DOHH2 (cell line): ENCODE data around the gene LGALS14.

Experiments used
- H3F3A ChIP-seq: fragments of 200-600 bp; sonication (generic), shearing (Covaris generic); 2 replicates; pipeline ENCODE4 v1.6.0; 2016; ENCODE audit warnings: antibody characterized with exemption, mild to moderate bottlenecking; ENCODE audit not compliant: control insufficient read depth, insufficient read depth
- H3K27ac ChIP-seq: fragments of 200-600 bp; sonication (generic); 2 replicates; pipeline ENCODE4 v1.5.1; 2014; ENCODE audit warnings: low read depth, mild to moderate bottlenecking, low read length, moderate library complexity
- H3K27me3 ChIP-seq: fragments of 200-600 bp; sonication (generic); 2 replicates; pipeline ENCODE4 v1.6.1; 2014; ENCODE audit warnings: mild to moderate bottlenecking, low read length, mixed read lengths; ENCODE audit not compliant: control insufficient read depth
- H3K36me3 ChIP-seq: fragments of 200-600 bp; sonication (generic); 2 replicates; pipeline ENCODE4 v1.6.1; 2014; ENCODE audit warnings: mild to moderate bottlenecking, low read length, moderate library complexity, mixed read lengths; ENCODE audit not compliant: control insufficient read depth
- H3K4me1 ChIP-seq: fragments of 200-600 bp; sonication (generic); 2 replicates; pipeline ENCODE4 v1.6.1; 2014; ENCODE audit warnings: mild to moderate bottlenecking, low read length, mixed read lengths; ENCODE audit not compliant: control insufficient read depth
- H3K4me2 ChIP-seq: fragments of 200-600 bp; sonication (generic); 2 replicates; pipeline ENCODE4 v1.6.0; 2014; ENCODE audit warnings: mild to moderate bottlenecking, low read length, moderate library complexity
- H3K4me3 ChIP-seq: fragments of 200-600 bp; sonication (generic); 2 replicates; pipeline ENCODE4 v1.5.1; 2014; ENCODE audit warnings: mild to moderate bottlenecking, low read length, mixed read lengths
- H3K79me2 ChIP-seq: fragments of 200-600 bp; sonication (generic); 2 replicates; pipeline ENCODE4 v1.6.1; 2014; ENCODE audit warnings: mild to moderate bottlenecking, low read length, mixed read lengths; ENCODE audit not compliant: control insufficient read depth
- H3K9me2 ChIP-seq: fragments of 200-600 bp; sonication (generic); replicated peaks from 2 replicates; pipeline ENCODE4 v1.6.1; 2014; ENCODE audit warnings: mild to moderate bottlenecking, low read length, mixed read lengths; ENCODE audit not compliant: control insufficient read depth
- H3K9me3 ChIP-seq: fragments of 200-600 bp; sonication (generic); 2 replicates; pipeline ENCODE4 v1.6.1; 2014; ENCODE audit warnings: antibody characterized with exemption, low read length, mixed read lengths; ENCODE audit not compliant: control insufficient read depth, insufficient read depth
- H4K20me1 ChIP-seq: fragments of 200-600 bp; sonication (generic); 2 replicates; pipeline ENCODE4 v1.6.0; 2014; ENCODE audit warnings: low read depth, mild to moderate bottlenecking, antibody characterized with exemption, low read length, moderate library complexity; ENCODE audit not compliant: control insufficient read depth, insufficient read depth
- CTCF ChIP-seq: fragments of 200-600 bp; sonication (generic); IDR thresholded peaks from one replicate; pipeline ENCODE4 v1.5.1; 2014; ENCODE audit warnings: antibody characterized with exemption, mild to moderate bottlenecking, low read depth, low read length; ENCODE audit not compliant: poor library complexity, severe bottlenecking
- EZH2phosphoT487 ChIP-seq: fragments of 200-600 bp; sonication (generic); IDR thresholded peaks from 2 replicates; pipeline ENCODE4 v1.6.1; 2017; ENCODE audit warnings: borderline replicate concordance, mild to moderate bottlenecking, antibody characterized with exemption, low read length, moderate library complexity, mixed read lengths

Gene LGALS14

GRCh38 chr19:39701291-39701690 is 3.0 kb upstream of the LGALS14 start:
- Histone ChIP-seq H3K79me2 (no peaks in the 10 kb centered on the region), H3K9me2 (no peaks in the 10 kb centered on the region), H3F3A (no peaks in the 10 kb centered on the region), H3K9me3 (no peaks in the 10 kb centered on the region), H3K4me1 (peaks cover 10% of the 10 kb centered on the region), H4K20me1 (no peaks in the 10 kb centered on the region), H3K27me3 (no peaks in the 10 kb centered on the region; the same call in 1 of the 2 replicates), H3K36me3 (no peaks in the 10 kb centered on the region), H3K27ac (no peak overlapping the region), H3K4me3 (no peak overlapping the region), H3K4me2 (peak overlapping the region; percentile 23; the same call in 1 of the 2 replicates)
- TF ChIP-seq EZH2phosphoT487 (no peak), CTCF (no peak)

GRCh38 chr19:39705578-39706188 is 1.4 kb downstream of the LGALS14 start:
- Histone ChIP-seq H3K36me3 (no peaks in the 10 kb centered on the region), H3K27ac (no peak overlapping the region), H3K27me3 (no peaks in the 10 kb centered on the region; the same call in 1 of the 2 replicates), H3K9me2 (no peaks in the 10 kb centered on the region), H4K20me1 (no peaks in the 10 kb centered on the region), H3K4me2 (no peak overlapping the region), H3K4me3 (no peak overlapping the region), H3K9me3 (no peaks in the 10 kb centered on the region), H3K4me1 (peaks cover 10% of the 10 kb centered on the region), H3K79me2 (no peaks in the 10 kb centered on the region), H3F3A (no peaks in the 10 kb centered on the region)
- TF ChIP-seq CTCF (no peak), EZH2phosphoT487 (no peak)

- H4K20me1 ChIP-seq, result no peaks in the 10 kb centered on the region
- H3K9me3 ChIP-seq, result no peaks in the 10 kb centered on the region
- no peaks in the 10 kb centered on the region for H3K4me1 ChIP-seq
- no peaks in the 10 kb centered on the region for H3F3A ChIP-seq
- H3K4me3 ChIP-seq, result no peak overlapping the region
- no peak for TF ChIP-seq CTCF
- no peak for TF ChIP-seq EZH2phosphoT487
- no peaks in the 10 kb centered on the region; the same call in 1 of the 2 replicates for H3K27me3 ChIP-seq
- no peaks in the 10 kb centered on the region for H3K79me2 ChIP-seq
- no peaks in the 10 kb centered on the region for H3K36me3 ChIP-seq
- no peaks in the 10 kb centered on the region for H3K9me2 ChIP-seq
- no peak overlapping the region for H3K27ac ChIP-seq
- H3K4me2 ChIP-seq, result no peak overlapping the region
These were observed 4.3 kb downstream of the LGALS14 start for GRCh38 chr19:39708594-39708993.
